ENCODE measurements around the gene ULK1. TPM values are rescaled to one million over a fixed set of nuclear protein-coding genes. Genes with fewer than 3 reads are reported as not detected.

The ULK1 gene
- total RNA-seq, 4 donors from 2014 or later: 17.5 to 140 (median 28.0) TPM

- 92% methylated on average over 20 of the region's 35 CpGs; no CpG with 5 or more reads in 1 of the 2 donors for WGBS, 2 donors (ENCODE audit: low coverage in 1 of 2)
- Histone ChIP-seq H3K36me3 (peaks cover 0 to 20% (median 3%) of the 10 kb centered on the region in 4 donors), H3K9me3 (no peaks in the 10 kb centered on the region), H3K27me3 (no peaks in the 10 kb centered on the region), H3K4me1 (peaks cover 0 to 5% (median 0%) of the 10 kb centered on the region in 4 donors), H3K27ac (no peak overlapping the region), H3K4me3 (no peak overlapping the region)
- in situ Hi-C loops (cut with MboI; ENCODE audit: low pct_ligation_motif_present in 1 of 4, low pct_unique_long_range_greater_than_20kb in 1 of 4, low sequenced_read_pairs in 3 of 4): no loop called here
- no peak for TF ChIP-seq POLR2A (IDR thresholded peaks at IDR 0.05)
- no peak for TF ChIP-seq EP300 (IDR thresholded peaks at IDR 0.05; ENCODE audit: low read depth)
- no peak for TF ChIP-seq POLR2AphosphoS5 (IDR thresholded peaks at IDR 0.05)
- TF ChIP-seq CTCF (IDR thresholded peaks at IDR 0.05): no peak
- intact Hi-C loops (cut with DNase I; ENCODE audit: low total_unique reads): no loop called here
- DNase-seq: no peak
Measured at GRCh38 chr12:131920902-131921840, 26.7 kb downstream of the ULK1 start.

GRCh38 chr12:131921866-131922769 is 27.7 kb downstream of the ULK1 start:
- peaks cover 0 to 5% (median 0%) of the 10 kb centered on the region in 4 donors for H3K4me1 ChIP-seq
- H3K27ac ChIP-seq: no peak overlapping the region
- in situ Hi-C loops (cut with MboI; ENCODE audit: low pct_ligation_motif_present in 1 of 4, low pct_unique_long_range_greater_than_20kb in 1 of 4, low sequenced_read_pairs in 3 of 4): no loop called here
- no peaks in the 10 kb centered on the region for H3K9me3 ChIP-seq
- H3K4me3 ChIP-seq: no peak overlapping the region
- H3K36me3 ChIP-seq: peaks cover 0 to 14% (median 0%) of the 10 kb centered on the region in 4 donors
- DNase-seq: no peak
- 80 to 81% methylated on average over 5 to 29 of the region's 29 CpGs for WGBS, 2 donors (ENCODE audit: low coverage in 1 of 2)
- TF ChIP-seq POLR2AphosphoS5 (IDR thresholded peaks at IDR 0.05): no peak
- no peak for TF ChIP-seq POLR2A (IDR thresholded peaks at IDR 0.05)
- TF ChIP-seq EP300 (IDR thresholded peaks at IDR 0.05; ENCODE audit: low read depth): no peak
- no peak for TF ChIP-seq CTCF (IDR thresholded peaks at IDR 0.05)
- H3K27me3 ChIP-seq: no peaks in the 10 kb centered on the region
- intact Hi-C loops (cut with DNase I; ENCODE audit: low total_unique reads): no loop called here

GRCh38 chr12:131922772-131923171 is 28.4 kb downstream of the ULK1 start:
- in situ Hi-C loops (cut with MboI; ENCODE audit: low pct_ligation_motif_present in 1 of 4, low pct_unique_long_range_greater_than_20kb in 1 of 4, low sequenced_read_pairs in 3 of 4) (no loop called here), intact Hi-C loops (cut with DNase I; ENCODE audit: low total_unique reads) (no loop called here)
- no peaks in the 10 kb centered on the region for H3K27me3 ChIP-seq
- WGBS, 2 donors (ENCODE audit: low coverage in 1 of 2): 88 to 96% methylated on average over 9 to 13 of the region's 13 CpGs
- peaks cover 0 to 14% (median 0%) of the 10 kb centered on the region in 4 donors for H3K36me3 ChIP-seq
- H3K4me1 ChIP-seq: peaks cover 0 to 5% (median 0%) of the 10 kb centered on the region in 4 donors
- H3K4me3 ChIP-seq: no peak overlapping the region
- peak overlapping the region in 1 of 4 donors; percentile 41 for H3K27ac ChIP-seq
- DNase-seq: no peak
- H3K9me3 ChIP-seq: no peaks in the 10 kb centered on the region
- TF ChIP-seq POLR2A (IDR thresholded peaks at IDR 0.05): no peak

GRCh38 chr12:131923260-131923659 is 28.8 kb downstream of the ULK1 start:
- 83% methylated on average over 11 of the region's 11 CpGs; no CpG with 5 or more reads in 1 of the 2 donors for WGBS, 2 donors (ENCODE audit: low coverage in 1 of 2)
- H3K9me3 ChIP-seq: no peaks in the 10 kb centered on the region
- H3K4me1 ChIP-seq: peaks cover 0 to 9% (median 0%) of the 10 kb centered on the region in 4 donors
- H3K36me3 ChIP-seq: peaks cover 0 to 14% (median 0%) of the 10 kb centered on the region in 4 donors
- in situ Hi-C loops (cut with MboI; ENCODE audit: low pct_ligation_motif_present in 1 of 4, low pct_unique_long_range_greater_than_20kb in 1 of 4, low sequenced_read_pairs in 3 of 4): no loop called here
- peak overlapping the region in 2 of 4 donors; percentile 8 to 41 for H3K27ac ChIP-seq
- no peaks in the 10 kb centered on the region for H3K27me3 ChIP-seq
- intact Hi-C loops (cut with DNase I; ENCODE audit: low total_unique reads): no loop called here
- no peak overlapping the region for H3K4me3 ChIP-seq
- peak; percentile 58 for DNase-seq
- TF ChIP-seq POLR2AphosphoS5 (IDR thresholded peaks at IDR 0.05): no peak
- TF ChIP-seq POLR2A (IDR thresholded peaks at IDR 0.05): no peak
- no peak for TF ChIP-seq EP300 (IDR thresholded peaks at IDR 0.05; ENCODE audit: low read depth)
- TF ChIP-seq CTCF (IDR thresholded peaks at IDR 0.05): no peak
